Prostate gland (tissue), 2 donors: ENCODE measurements around the gene LRFN4.

ENCODE experiments used
- CTCF ChIP-seq, 4 experiments: fragments of 200-600 bp in 2 of 4; fragments of 450-650 bp in 2 of 4; sonication (generic) in 2 of 4; IDR thresholded peaks; 1 replicate in 3 of 4; 2 replicates in 1 of 4; pipeline ENCODE4 v1.5.1; 2016 to 2019; ENCODE audit warnings: antibody characterized with exemption in 4 of 4, mild to moderate bottlenecking in 2 of 4, moderate library complexity in 2 of 4
- POLR2A ChIP-seq: fragments of 450-650 bp; IDR thresholded peaks from one replicate; pipeline ENCODE4 v1.6.1; 2016; ENCODE audit warnings: antibody characterized with exemption, mild to moderate bottlenecking

GRCh38 chr11:66862559-66863037 lies 5.7 kb downstream of the LRFN4 start:
- no peak for TF ChIP-seq POLR2A
- no peak for TF ChIP-seq CTCF (IDR thresholded peaks at IDR 0.05)
